Right atrium auricular region (tissue), 2 donors: ENCODE measurements around the gene PIGU. TPM values are rescaled to one million over a fixed set of nuclear protein-coding genes. Genes with fewer than 3 reads are reported as not detected.

ENCODE experiments used
- DNase-seq: peaks from one replicate; pipeline ENCODE4 v3.0.0-alpha.2; 2019; ENCODE audit warnings: low spot score
- H3K27ac ChIP-seq, 2 donors: fragments of 200-600 bp; sonication (generic); 1 replicate in 1 of 2; 2 replicates in 1 of 2; pipeline ENCODE4 v1.5.1; 2016 to 2019
- H3K27me3 ChIP-seq, 2 donors: fragments of 200-600 bp; sonication (generic); one replicate each; pipeline versions ENCODE4 v1.5.1 to v1.6.0; 2017 to 2019
- H3K36me3 ChIP-seq: fragments of 200-600 bp; sonication (generic); one replicate; pipeline ENCODE4 v1.5.1; 2016
- H3K4me1 ChIP-seq, 2 donors: fragments of 200-600 bp; sonication (generic); one replicate each; pipeline versions ENCODE4 v1.5.1 to v1.6.0; 2017 to 2019
- H3K4me3 ChIP-seq, 2 donors: fragments of 200-600 bp; sonication (generic); 1 replicate in 1 of 2; 2 replicates in 1 of 2; pipeline ENCODE4 v1.5.1; 2017 to 2019; ENCODE audit warnings: mild to moderate bottlenecking in 1 of 2, moderate library complexity in 1 of 2
- H3K9me3 ChIP-seq, 2 donors: fragments of 200-600 bp; sonication (generic); one replicate each; pipeline ENCODE4 v1.5.1; 2019
- CTCF ChIP-seq, 2 donors: fragments of 200-600 bp; sonication (generic); IDR thresholded peaks; one replicate each; pipeline ENCODE4 v1.5.1; 2019; ENCODE audit warnings: antibody characterized with exemption in 2 of 2
- total RNA-seq, 2 donors: library from RNA; depleted of rRNA; stranded (reverse); fragments of >200 nt; gene quantifications; one replicate each; pipeline ENCODE4 v1.1.0, GENCODE V29; 2016

PIGU gene
- total RNA-seq, 2 donors from 2014 or later, result 16.6 to 17.7 TPM

- H3K4me3 ChIP-seq, result no peak overlapping the region
- H3K9me3 ChIP-seq, result no peaks in the 10 kb centered on the region
- no peaks in the 10 kb centered on the region for H3K27me3 ChIP-seq
- no peak for DNase-seq
- H3K27ac ChIP-seq, result no peak overlapping the region
- H3K36me3 ChIP-seq, result peaks cover 46% of the 10 kb centered on the region
- TF ChIP-seq CTCF (IDR thresholded peaks at IDR 0.05), result no peak
- H3K4me1 ChIP-seq, result no peaks in the 10 kb centered on the region
Observed at GRCh38 chr20:34540596-34541263, 136.2 kb downstream of the PIGU start.

- no peaks in the 10 kb centered on the region for H3K4me1 ChIP-seq
- no peaks in the 10 kb centered on the region for H3K27me3 ChIP-seq
- DNase-seq, result no peak
- no peak overlapping the region for H3K27ac ChIP-seq
- no peak overlapping the region for H3K4me3 ChIP-seq
- no peaks in the 10 kb centered on the region for H3K9me3 ChIP-seq
- no peak for TF ChIP-seq CTCF (IDR thresholded peaks at IDR 0.05)
- peaks cover 56% of the 10 kb centered on the region for H3K36me3 ChIP-seq
Observed at GRCh38 chr20:34539756-34540155, 137.1 kb downstream of the PIGU start.

GRCh38 chr20:34538671-34539123, 138.2 kb downstream of the PIGU start:
- Histone ChIP-seq H3K27ac (no peak overlapping the region), H3K9me3 (no peaks in the 10 kb centered on the region), H3K27me3 (no peaks in the 10 kb centered on the region), H3K4me1 (no peaks in the 10 kb centered on the region), H3K4me3 (no peak overlapping the region), H3K36me3 (peaks cover 66% of the 10 kb centered on the region)
- peak; percentile 48 to 75 for TF ChIP-seq CTCF (IDR thresholded peaks at IDR 0.05)
- no peak for DNase-seq

DNA sequence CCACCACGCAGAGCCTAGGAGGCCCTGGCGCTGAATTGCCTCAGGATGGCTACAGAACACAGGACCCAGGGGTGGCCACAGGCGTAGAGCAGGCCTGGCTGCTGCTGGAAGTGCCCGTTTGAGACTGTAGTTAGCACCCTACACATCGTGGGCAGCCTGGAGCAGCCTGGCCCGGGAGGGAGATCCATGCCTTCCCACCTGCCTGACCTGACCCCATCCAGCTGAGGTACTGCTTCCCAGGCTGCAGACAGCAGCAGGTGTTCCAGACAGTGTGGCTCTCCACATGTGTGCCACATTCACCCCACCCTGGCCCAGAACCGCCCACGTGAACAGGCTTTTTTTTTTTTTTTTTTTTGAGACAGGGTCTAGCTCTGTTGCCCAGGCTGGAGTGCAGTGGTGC, 139.2 kb downstream of the PIGU start:
- Histone ChIP-seq H3K36me3 (peaks cover 77% of the 10 kb centered on the region), H3K27me3 (no peaks in the 10 kb centered on the region), H3K9me3 (no peaks in the 10 kb centered on the region), H3K4me3 (no peak overlapping the region), H3K27ac (no peak overlapping the region), H3K4me1 (peaks cover 0 to under 1% of the 10 kb centered on the region in 2 donors)
- no peak for DNase-seq
- no peak for TF ChIP-seq CTCF (IDR thresholded peaks at IDR 0.05)

DNA sequence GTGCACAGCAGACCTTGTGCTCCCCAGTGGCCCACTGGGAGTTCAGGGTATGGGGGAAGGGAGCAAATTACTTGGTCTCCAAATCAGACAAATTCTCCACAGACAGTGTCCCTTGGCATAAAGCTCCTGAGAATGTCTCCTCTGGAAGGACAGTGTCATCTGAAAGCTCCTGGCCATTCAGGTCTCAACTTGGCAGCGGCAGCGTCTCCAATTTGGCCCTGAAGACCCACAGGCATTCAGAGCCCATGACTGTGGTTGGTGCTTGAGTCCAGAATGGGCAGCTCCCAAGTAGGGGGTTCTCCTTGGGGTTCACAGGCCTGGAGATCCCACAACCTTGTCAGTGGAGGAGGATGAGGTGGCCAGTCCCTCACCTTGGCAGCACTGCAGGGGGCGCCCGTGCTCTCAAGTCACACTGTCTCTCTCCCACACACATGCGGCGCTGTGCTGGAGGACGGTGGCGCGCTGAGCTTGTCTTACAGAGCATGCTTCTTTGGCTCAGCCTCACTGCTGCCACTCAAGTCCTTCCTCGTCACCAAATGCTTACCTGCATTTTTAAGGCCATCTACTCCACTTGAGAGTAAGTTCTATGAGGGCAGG, 140.0 kb downstream of the PIGU start:
- TF ChIP-seq CTCF (IDR thresholded peaks at IDR 0.05), result peak in 1 of 2 donors; percentile 56
- Histone ChIP-seq H3K36me3 (peaks cover 80% of the 10 kb centered on the region), H3K9me3 (no peaks in the 10 kb centered on the region), H3K27ac (no peak overlapping the region), H3K4me1 (peaks cover 0 to 4% of the 10 kb centered on the region in 2 donors), H3K4me3 (no peak overlapping the region), H3K27me3 (no peaks in the 10 kb centered on the region)
- no peak for DNase-seq
